Ecto neural progenitor cell (in vitro differentiated cells): ENCODE data around the gene TEF.

Experiments
- DNase-seq: peaks from one replicate; pipeline ENCODE4 v3.0.0-alpha.2; 2018; ENCODE audit warnings: low spot score

TEF gene

DNA sequence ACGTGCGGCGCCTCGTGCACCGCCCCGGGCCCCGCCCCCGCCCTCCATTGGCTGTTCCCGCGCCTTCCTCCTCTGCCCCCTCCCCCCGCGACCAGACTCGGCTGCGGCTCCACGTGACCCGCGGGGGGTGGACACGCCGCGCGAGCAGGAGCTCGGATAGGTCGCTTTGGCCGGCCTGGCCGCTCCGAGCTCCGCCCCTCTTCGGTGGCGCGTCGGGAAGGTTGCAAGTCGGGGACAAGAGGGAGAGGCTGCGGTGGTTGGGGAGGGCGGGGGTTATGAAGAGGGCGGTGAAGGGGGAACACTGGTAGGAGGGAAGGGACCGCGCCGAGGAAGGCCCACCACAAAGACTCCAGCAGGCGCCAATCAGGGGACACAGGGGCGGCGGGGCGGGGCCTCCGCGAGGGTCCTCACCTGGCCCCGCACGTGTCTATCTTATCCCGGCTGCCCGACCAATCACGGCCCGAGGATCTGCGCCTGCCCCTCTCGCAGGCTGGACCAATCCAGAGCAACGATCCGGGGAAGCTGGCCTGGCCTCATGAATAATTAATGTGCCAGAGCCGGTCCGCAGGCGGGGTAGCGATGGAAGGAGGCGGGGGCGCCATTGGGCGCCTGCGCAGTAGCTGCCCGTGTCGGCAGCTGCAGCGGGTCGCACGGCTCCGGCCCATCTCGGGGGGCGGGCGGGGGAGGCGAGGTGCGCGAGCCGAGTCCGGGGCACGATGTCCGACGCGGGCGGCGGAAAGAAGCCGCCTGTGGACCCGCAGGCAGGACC, at the start of gene TEF:
TEF (plus strand) TSS at position 614 of the 769 bp plus-strand sequence; CDS start at position 717, 103 bp downstream.
- peak; percentile 100 for DNase-seq

GRCh38 chr22:41332217-41332939, 49.4 kb upstream of the TEF start:
- no peak for DNase-seq

- DNase-seq = no peak
These were observed 47.9 kb upstream of the TEF start for GRCh38 chr22:41333806-41334205.

DNA sequence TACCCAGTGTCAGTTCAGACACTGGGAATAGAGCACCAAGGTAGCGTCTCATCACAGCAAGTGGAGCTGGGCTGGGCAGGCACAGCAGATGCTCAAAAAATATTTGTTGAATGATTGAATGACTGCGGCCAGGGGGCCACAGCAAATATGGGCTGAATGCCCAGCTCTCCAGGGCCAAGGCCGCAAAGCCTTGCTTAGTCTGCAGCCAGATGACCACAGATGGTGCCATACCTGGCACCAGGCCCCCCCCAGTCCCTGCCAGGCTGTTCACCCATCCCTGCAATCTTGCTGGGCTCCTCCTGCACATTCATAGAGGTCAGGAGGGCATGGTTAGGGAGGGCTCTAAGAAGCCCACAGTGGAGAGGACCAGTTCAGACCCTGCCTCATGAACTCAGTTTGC, 47.5 kb upstream of the TEF start:
- no peak for DNase-seq

DNA sequence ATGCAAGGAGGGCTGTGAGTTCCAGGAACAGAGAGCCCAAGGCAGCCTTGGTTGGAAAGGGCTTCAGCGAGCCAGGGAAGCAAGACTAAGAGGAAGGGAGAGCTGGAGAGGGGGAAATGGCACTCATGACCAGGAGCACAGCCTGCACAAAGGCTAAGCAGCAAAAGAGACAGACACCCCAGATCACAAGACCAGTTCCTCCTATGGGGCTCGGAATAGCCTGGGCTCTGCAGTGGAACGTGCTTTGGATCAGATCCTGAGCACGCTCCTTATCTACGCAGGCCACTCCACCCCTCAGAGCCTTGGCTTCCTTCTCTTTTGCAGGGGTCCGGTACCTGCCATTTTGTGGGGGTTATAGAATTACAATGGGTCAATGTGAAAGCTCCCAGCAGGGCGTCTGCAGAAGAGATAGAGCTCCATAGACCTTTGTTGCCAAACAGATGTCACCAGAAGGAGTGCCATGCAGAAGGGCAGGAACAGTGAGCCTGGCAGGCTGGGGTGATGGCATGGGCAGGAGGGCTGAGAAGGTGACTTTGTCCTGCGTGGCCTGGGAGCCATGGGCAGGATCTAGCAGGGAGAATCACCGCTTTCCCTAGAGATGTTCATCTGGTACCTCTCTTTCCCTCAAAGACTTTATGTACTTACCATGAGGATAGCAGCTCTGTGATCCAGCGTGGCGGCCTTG, 46.6 kb upstream of the TEF start:
- DNase-seq = no peak

- DNase-seq = no peak
These were observed 43.0 kb upstream of the TEF start for GRCh38 chr22:41338614-41339212.

DNA sequence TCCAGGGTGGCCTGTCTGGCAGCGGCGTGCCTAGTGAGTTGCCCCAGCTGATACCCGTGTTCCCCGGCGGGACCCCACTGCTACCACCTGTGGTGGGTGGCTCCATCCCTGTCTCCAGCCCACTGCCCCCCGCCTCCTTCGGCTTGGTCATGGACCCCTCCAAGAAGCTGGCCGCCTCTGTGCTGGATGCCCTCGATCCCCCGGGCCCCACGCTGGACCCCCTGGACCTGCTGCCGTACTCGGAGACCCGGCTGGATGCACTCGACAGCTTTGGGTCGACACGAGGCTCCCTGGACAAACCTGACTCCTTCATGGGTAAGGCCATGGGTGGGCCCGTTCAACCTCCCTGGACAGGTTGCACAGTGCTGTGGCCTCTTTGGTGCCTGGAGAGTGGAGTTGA, 41.9 kb upstream of the TEF start:
- DNase-seq = no peak

GRCh38 chr22:41340357-41340756, 41.4 kb upstream of the TEF start:
- no peak for DNase-seq

DNA sequence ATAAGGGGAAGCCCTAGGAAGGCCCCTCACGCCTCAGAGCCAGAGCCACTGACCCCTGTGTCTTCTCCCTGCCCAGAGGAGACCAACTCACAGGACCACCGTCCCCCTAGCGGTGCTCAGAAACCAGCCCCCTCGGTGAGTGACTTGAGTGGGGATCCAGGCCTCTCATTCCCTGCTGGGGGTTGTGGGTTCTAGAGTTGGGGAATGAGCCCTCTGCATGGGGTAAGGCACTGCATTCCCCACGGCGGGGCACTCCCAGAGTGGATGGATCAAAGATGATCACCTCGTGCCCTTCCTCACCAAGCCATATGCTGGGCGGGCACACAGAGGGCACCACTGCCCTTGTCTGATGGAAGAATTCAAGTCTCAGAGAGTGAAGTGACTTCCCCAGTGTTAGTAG, 40.7 kb upstream of the TEF start:
- DNase-seq = no peak

GRCh38 chr22:41341990-41342389, 39.8 kb upstream of the TEF start:
- DNase-seq = no peak

GRCh38 chr22:41343300-41343699, 38.4 kb upstream of the TEF start:
- no peak for DNase-seq

DNA sequence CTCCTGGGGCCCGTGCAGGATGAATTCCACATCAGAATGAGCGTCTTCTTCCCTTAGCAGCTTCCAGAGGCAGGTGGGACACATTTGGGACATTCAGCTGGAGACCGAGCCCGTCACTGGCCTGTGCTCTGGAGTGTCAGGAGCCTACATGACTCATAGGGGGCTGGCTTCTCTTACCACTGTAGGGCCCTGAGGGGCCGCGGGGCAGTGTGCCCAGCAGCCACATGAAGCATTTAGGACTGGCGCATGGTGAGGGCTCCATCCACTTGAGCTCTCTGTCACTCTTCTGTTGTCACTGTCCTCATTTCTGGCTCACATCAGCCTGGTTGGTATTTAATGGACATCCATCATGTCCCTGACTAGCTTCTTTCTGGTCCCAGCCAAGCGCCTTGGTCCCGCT, 38.0 kb upstream of the TEF start:
- DNase-seq = no peak

DNA sequence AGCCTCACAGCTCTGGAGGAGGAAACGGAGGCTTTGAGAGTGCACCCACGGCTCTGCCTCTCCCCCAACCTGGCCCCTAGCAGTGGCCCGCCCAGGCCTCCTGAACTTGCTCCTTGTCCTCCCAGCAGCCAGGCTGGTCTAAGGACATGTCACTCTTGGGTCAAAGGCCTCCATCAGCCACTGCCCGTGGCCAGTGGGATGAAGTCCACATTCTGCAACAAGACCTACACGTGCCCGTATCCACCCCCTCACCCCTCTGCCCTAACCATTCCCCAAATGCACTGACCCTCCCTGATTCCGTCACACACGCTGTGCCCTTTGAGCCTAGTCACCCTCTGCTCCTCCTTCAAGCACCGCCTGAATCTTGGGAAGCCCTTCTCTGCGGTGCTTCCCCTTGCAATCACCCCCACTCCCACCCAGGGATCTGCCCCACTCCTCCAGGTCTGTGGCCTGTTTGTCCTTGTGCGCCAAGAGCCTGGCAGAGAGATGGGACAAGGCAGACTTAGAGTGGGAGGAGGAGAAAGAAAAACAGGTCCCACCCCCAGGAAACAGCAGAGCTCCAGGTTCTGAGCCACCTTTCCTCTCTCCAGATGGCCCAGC, 37.5 kb upstream of the TEF start:
- no peak for DNase-seq

DNA sequence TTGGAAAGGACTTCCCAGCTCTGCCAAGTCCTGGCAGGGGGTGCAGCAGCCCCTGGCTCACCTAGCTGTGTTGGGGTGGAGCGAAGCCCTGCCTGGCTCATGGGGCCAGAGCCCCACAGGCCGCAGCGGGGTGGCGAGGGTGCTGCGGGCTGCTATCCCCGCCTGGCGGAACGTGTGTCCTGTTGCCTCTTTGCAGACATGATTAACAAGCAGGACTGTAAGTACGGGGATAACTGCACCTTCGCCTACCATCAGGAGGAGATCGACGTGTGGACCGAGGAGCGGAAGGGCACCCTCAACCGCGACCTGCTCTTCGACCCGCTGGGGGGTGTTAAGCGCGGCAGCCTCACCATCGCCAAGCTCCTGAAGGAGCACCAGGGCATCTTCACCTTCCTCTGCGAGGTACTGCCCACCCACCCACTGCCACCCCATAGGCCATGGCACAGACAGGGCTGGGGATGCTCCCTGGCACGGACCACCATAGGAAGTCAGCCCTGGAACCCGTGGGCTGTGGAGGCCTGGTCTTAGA, 35.9 kb upstream of the TEF start:
- no peak for DNase-seq

- DNase-seq = no peak
These were observed 34.5 kb upstream of the TEF start for GRCh38 chr22:41347066-41347859.

GRCh38 chr22:41348964-41349484, 32.7 kb upstream of the TEF start:
- DNase-seq = no peak

GRCh38 chr22:41350087-41350486, 31.7 kb upstream of the TEF start:
- no peak for DNase-seq

- no peak for DNase-seq
These were observed 30.7 kb upstream of the TEF start for GRCh38 chr22:41351011-41351410.

- DNase-seq = no peak
These were observed 29.7 kb upstream of the TEF start for GRCh38 chr22:41352058-41352457.

GRCh38 chr22:41353862-41354575, 27.7 kb upstream of the TEF start:
- DNase-seq = no peak
